ENCODE results near the gene NLGN3. TPM values are rescaled to one million over a fixed set of nuclear protein-coding genes. Genes with fewer than 3 reads are reported as not detected.

The NLGN3 gene
- total RNA-seq, 4 donors from 2014 or later = 10.4 to 19.2 (median 10.8) TPM

GRCh38 chrX:71184803-71185495, 40.3 kb downstream of the NLGN3 start:
- H3K4me1 ChIP-seq = peaks cover 0 to 15% (median 0%) of the 10 kb centered on the region in 4 donors
- no peaks in the 10 kb centered on the region for H3K36me3 ChIP-seq
- H3K27ac ChIP-seq = no peak overlapping the region
- no peak overlapping the region for H3K4me3 ChIP-seq
- DNase-seq (ENCODE audit: low spot score in 2 of 2) = no peak
- H3K9me3 ChIP-seq = no peaks in the 10 kb centered on the region
- 66 to 100% methylated on average over 3 to 4 of the region's 4 CpGs for WGBS, 2 donors
- H3K27me3 ChIP-seq = no peaks in the 10 kb centered on the region
- no peak for TF ChIP-seq POLR2A (IDR thresholded peaks at IDR 0.05)
- TF ChIP-seq, protein P1, sequence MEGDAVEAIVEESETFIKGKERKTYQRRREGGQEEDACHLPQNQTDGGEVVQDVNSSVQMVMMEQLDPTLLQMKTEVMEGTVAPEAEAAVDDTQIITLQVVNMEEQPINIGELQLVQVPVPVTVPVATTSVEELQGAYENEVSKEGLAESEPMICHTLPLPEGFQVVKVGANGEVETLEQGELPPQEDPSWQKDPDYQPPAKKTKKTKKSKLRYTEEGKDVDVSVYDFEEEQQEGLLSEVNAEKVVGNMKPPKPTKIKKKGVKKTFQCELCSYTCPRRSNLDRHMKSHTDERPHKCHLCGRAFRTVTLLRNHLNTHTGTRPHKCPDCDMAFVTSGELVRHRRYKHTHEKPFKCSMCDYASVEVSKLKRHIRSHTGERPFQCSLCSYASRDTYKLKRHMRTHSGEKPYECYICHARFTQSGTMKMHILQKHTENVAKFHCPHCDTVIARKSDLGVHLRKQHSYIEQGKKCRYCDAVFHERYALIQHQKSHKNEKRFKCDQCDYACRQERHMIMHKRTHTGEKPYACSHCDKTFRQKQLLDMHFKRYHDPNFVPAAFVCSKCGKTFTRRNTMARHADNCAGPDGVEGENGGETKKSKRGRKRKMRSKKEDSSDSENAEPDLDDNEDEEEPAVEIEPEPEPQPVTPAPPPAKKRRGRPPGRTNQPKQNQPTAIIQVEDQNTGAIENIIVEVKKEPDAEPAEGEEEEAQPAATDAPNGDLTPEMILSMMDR (IDR thresholded peaks at IDR 0.05) = no peak
- TF ChIP-seq EP300 (IDR thresholded peaks at IDR 0.05) = no peak

- TF ChIP-seq, protein P1 (IDR thresholded peaks at IDR 0.05) = no peak
- TF ChIP-seq POLR2A (IDR thresholded peaks at IDR 0.05) (no peak), EP300 (IDR thresholded peaks at IDR 0.05) (no peak)
- no peaks in the 10 kb centered on the region for H3K9me3 ChIP-seq
Observed at GRCh38 chrX:71191248-71191647, 46.6 kb downstream of the NLGN3 start.

DNA sequence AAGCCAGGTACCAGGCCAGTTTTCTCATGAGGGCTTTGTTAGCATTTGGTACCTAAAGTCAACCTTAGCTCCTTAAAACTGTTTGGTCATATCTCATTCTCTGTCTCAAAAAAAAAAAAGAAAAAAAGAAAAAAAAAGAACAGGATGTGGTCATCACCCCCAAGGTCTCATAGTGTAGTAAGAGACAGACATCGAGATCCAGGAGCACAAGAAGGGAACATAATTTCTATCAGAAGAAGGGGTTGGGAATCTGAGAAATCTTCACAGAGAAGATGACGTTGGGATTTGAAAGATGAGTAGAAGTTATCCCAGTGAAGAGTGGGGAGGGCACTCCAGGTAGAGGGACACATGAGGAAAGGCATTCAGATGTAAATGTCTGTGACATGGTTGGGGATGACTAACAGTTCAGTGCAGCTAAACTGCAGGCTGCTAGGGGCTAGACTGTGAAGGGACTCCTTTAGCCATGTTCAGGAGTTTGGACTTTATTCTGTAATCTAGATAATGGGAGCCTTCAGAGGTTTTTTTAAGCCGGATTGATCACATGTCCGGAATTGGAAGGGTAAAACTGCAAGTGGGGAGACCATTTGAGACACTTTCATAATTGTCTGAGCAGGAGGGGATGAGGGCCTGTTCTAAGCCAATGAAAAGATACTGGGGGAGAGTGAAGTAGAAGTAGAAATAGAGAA, 51.5 kb downstream of the NLGN3 start:
- no peak for TF ChIP-seq EP300 (IDR thresholded peaks at IDR 0.05)
- TF ChIP-seq, protein P1 (IDR thresholded peaks at IDR 0.05) = no peak
- TF ChIP-seq POLR2A (IDR thresholded peaks at IDR 0.05) = no peak
- no peak overlapping the region for H3K4me3 ChIP-seq
- no peaks in the 10 kb centered on the region for H3K27me3 ChIP-seq
- H3K36me3 ChIP-seq = no peaks in the 10 kb centered on the region
- no peaks in the 10 kb centered on the region for H3K4me1 ChIP-seq
- DNase-seq (ENCODE audit: low spot score in 2 of 2) = no peak
- no peak overlapping the region for H3K27ac ChIP-seq
- WGBS, 2 donors = 44 to 60% methylated on average over 4 of the region's 4 CpGs
- H3K9me3 ChIP-seq = no peaks in the 10 kb centered on the region

More at GRCh38 chrX:71191248-71191647, 46.6 kb downstream of the NLGN3 start:
- Histone ChIP-seq H3K27me3 (no peaks in the 10 kb centered on the region), H3K36me3 (no peaks in the 10 kb centered on the region), H3K27ac (no peak overlapping the region), H3K4me1 (no peaks in the 10 kb centered on the region), H3K4me3 (no peak overlapping the region)
- DNase-seq (ENCODE audit: low spot score in 2 of 2) = no peak

DNA sequence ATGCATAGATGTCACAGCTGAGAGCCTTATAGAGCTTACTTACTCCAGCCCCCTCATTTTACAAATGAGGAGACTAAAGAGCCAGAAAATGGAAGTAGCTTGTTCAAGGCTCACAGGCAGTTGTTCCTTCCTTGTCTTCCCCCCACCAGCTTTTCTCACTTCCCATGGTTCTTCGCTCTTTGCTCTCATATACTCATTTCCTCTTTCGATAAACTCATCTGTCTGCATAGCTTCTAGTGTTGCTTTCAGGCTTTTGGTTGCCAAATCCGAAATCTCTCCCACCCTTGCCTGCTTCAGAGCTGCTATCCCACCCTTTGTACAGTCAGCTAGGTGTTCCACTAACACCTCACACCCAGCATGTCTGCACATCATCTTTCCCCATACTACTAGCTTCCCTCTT, 53.4 kb downstream of the NLGN3 start:
- no peak for TF ChIP-seq POLR2A (IDR thresholded peaks at IDR 0.05)
- TF ChIP-seq, protein P1 (IDR thresholded peaks at IDR 0.05) = no peak
- TF ChIP-seq EP300 (IDR thresholded peaks at IDR 0.05) = no peak
- peak overlapping the region in 2 of 4 donors; percentile 24 to 33 for H3K4me3 ChIP-seq

More for the DNA sequence above, 53.4 kb downstream of the NLGN3 start:
- 64 to 89% methylated on average over 3 of the region's 3 CpGs for WGBS, 2 donors
- H3K27ac ChIP-seq = peak overlapping the region in 1 of 4 donors; percentile 26
- H3K36me3 ChIP-seq = no peaks in the 10 kb centered on the region
- H3K4me1 ChIP-seq = no peaks in the 10 kb centered on the region
- DNase-seq (ENCODE audit: low spot score in 2 of 2) = no peak
- H3K27me3 ChIP-seq = no peaks in the 10 kb centered on the region
- H3K9me3 ChIP-seq = no peaks in the 10 kb centered on the region

All from tibial nerve (tissue), 4 donors.